Effector memory CD4-positive, alpha-beta T cell (primary cell): ENCODE data around the gene CTNND2.

Experiments
- DNase-seq, 3 donors: peaks; one replicate each; pipeline ENCODE4 v3.0.0-alpha.2; 2020
- H3K27ac ChIP-seq: 2 replicates; pipeline ENCODE4 v1.7.0; 2013; ENCODE audit warnings: mild to moderate bottlenecking, low read length, moderate library complexity; ENCODE audit not compliant: insufficient read depth, poor library complexity, severe bottlenecking
- H3K27me3 ChIP-seq: replicated peaks from 2 replicates; pipeline ENCODE4 v1.7.0; 2013; ENCODE audit warnings: mild to moderate bottlenecking, low read length; ENCODE audit not compliant: insufficient read depth, control insufficient read depth, poor library complexity, severe bottlenecking
- H3K36me3 ChIP-seq: 2 replicates; pipeline ENCODE4 v1.7.0; 2013; ENCODE audit warnings: mild to moderate bottlenecking, low read length, moderate library complexity; ENCODE audit not compliant: control insufficient read depth, insufficient read depth
- H3K4me1 ChIP-seq: 2 replicates; pipeline ENCODE4 v1.7.0; 2013; ENCODE audit warnings: low read length, mild to moderate bottlenecking; ENCODE audit not compliant: control insufficient read depth, insufficient read depth, poor library complexity, severe bottlenecking
- H3K4me3 ChIP-seq: 2 replicates; pipeline ENCODE4 v1.7.0; 2013; ENCODE audit warnings: low read length, low read depth, mild to moderate bottlenecking; ENCODE audit not compliant: insufficient read depth, poor library complexity, severe bottlenecking
- H3K9me3 ChIP-seq: 2 replicates; pipeline ENCODE4 v1.7.0; 2013; ENCODE audit warnings: mild to moderate bottlenecking, low read length, moderate library complexity; ENCODE audit not compliant: control insufficient read depth

CTNND2 gene

GRCh38 chr5:11397549-11397948 is 506.7 kb downstream of the CTNND2 start:
- H3K36me3 ChIP-seq, result no peaks in the 10 kb centered on the region
- H3K9me3 ChIP-seq, result no peaks in the 10 kb centered on the region
- no peaks in the 10 kb centered on the region for H3K27me3 ChIP-seq
- H3K27ac ChIP-seq, result no peak overlapping the region
- H3K4me3 ChIP-seq, result no peak overlapping the region
- no peaks in the 10 kb centered on the region for H3K4me1 ChIP-seq
- DNase-seq, result no peak

DNA sequence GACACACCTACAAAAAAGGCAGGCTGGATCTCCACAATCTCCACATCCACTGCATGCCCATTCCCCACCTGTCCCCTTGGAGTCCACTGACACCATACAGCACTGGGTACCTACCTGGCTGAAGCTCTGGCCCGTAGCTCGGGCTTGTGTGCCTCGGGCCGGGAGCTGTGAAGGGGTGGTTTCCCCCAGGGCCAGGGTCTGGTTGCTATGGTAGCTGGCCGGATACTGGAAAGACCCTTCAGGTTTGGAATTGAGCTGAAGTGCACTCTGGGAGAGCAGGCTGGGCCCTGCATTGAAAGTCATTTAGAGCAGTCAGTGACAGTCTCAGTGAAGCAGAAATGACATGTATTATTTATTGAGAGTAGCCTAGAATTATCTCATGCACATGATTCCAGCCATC is 507.3 kb downstream of the CTNND2 start:
- Histone ChIP-seq H3K27ac (no peak overlapping the region), H3K4me1 (no peaks in the 10 kb centered on the region), H3K36me3 (no peaks in the 10 kb centered on the region), H3K9me3 (no peaks in the 10 kb centered on the region), H3K4me3 (no peak overlapping the region), H3K27me3 (no peaks in the 10 kb centered on the region)
- DNase-seq, result no peak

DNA sequence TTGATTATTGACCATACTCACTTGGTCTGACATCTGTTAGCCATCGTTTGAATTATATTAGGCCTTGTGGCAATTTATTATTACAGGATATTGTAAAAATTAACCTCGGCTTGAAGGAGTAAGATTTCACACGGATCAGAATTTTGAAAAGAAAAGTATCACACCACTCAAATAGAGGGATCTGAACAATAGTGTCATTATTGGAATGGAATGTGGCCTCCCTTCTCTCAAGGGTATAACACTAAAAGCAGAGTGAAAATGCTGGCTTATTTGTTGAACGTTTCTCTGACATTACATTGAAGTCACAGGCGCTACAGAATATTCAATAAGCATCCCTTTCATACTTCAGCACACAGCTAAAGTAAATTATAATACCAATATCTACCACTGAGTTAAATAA is 509.3 kb downstream of the CTNND2 start:
- no peaks in the 10 kb centered on the region for H3K36me3 ChIP-seq
- no peak overlapping the region for H3K27ac ChIP-seq
- H3K27me3 ChIP-seq, result no peaks in the 10 kb centered on the region
- no peaks in the 10 kb centered on the region for H3K4me1 ChIP-seq
- H3K4me3 ChIP-seq, result no peak overlapping the region
- DNase-seq, result no peak
- H3K9me3 ChIP-seq, result no peaks in the 10 kb centered on the region

- DNase-seq, result no peak
- no peaks in the 10 kb centered on the region for H3K36me3 ChIP-seq
- H3K9me3 ChIP-seq, result no peaks in the 10 kb centered on the region
- no peak overlapping the region for H3K4me3 ChIP-seq
- no peak overlapping the region for H3K27ac ChIP-seq
- no peaks in the 10 kb centered on the region for H3K27me3 ChIP-seq
- H3K4me1 ChIP-seq, result no peaks in the 10 kb centered on the region
These were observed 513.9 kb downstream of the CTNND2 start for GRCh38 chr5:11390291-11390767.

GRCh38 chr5:11387382-11387781 is 516.9 kb downstream of the CTNND2 start:
- no peaks in the 10 kb centered on the region for H3K4me1 ChIP-seq
- H3K27ac ChIP-seq, result no peak overlapping the region
- peaks cover 2% of the 10 kb centered on the region for H3K27me3 ChIP-seq

GRCh38 chr5:11386398-11386797 is 517.8 kb downstream of the CTNND2 start:
- H3K4me3 ChIP-seq, result no peak overlapping the region
- no peaks in the 10 kb centered on the region for H3K36me3 ChIP-seq
- DNase-seq, result no peak
- no peaks in the 10 kb centered on the region for H3K9me3 ChIP-seq
- no peaks in the 10 kb centered on the region for H3K4me1 ChIP-seq
- no peak overlapping the region for H3K27ac ChIP-seq
- peaks cover 2% of the 10 kb centered on the region for H3K27me3 ChIP-seq

More at GRCh38 chr5:11387382-11387781, 516.9 kb downstream of the CTNND2 start:
- Histone ChIP-seq H3K36me3 (no peaks in the 10 kb centered on the region), H3K4me3 (no peak overlapping the region), H3K9me3 (no peaks in the 10 kb centered on the region)
- DNase-seq, result no peak

DNA sequence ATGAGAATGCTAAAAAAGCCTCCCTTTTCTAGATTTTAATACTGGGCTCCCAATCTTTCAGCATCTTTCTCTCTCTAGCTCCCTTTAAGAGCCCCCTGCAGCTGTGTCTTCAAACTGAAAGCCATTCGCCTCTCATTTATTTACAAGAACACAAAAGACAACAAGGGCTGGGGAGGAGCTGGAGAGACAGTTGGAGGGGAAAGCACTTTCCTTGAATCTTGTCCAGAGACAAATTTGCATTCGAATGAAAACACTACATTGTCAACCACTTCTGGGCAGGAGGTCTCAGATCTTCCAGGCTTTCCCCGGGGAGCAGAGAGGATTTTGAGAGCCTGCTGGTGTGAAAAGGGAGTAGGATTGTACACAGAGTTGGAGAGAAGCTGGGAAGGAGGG is 518.3 kb downstream of the CTNND2 start:
- H3K27ac ChIP-seq, result no peak overlapping the region
- H3K9me3 ChIP-seq, result no peaks in the 10 kb centered on the region
- H3K4me3 ChIP-seq, result no peak overlapping the region
- H3K4me1 ChIP-seq, result no peaks in the 10 kb centered on the region
- H3K36me3 ChIP-seq, result no peaks in the 10 kb centered on the region
- DNase-seq, result no peak
- H3K27me3 ChIP-seq, result peaks cover 2% of the 10 kb centered on the region

GRCh38 chr5:11385251-11385900 is 518.9 kb downstream of the CTNND2 start:
- Histone ChIP-seq H3K27ac (no peak overlapping the region), H3K4me3 (no peak overlapping the region), H3K27me3 (peaks cover 2% of the 10 kb centered on the region), H3K36me3 (no peaks in the 10 kb centered on the region), H3K9me3 (no peaks in the 10 kb centered on the region), H3K4me1 (no peaks in the 10 kb centered on the region)
- DNase-seq, result no peak

- Histone ChIP-seq H3K27me3 (peaks cover 2% of the 10 kb centered on the region), H3K9me3 (no peaks in the 10 kb centered on the region), H3K27ac (no peak overlapping the region), H3K36me3 (no peaks in the 10 kb centered on the region), H3K4me3 (no peak overlapping the region), H3K4me1 (no peaks in the 10 kb centered on the region)
- no peak for DNase-seq
These were observed 519.6 kb downstream of the CTNND2 start for GRCh38 chr5:11384441-11385250.

GRCh38 chr5:11383506-11384095 is 520.6 kb downstream of the CTNND2 start:
- H3K4me3 ChIP-seq, result no peak overlapping the region
- H3K27me3 ChIP-seq, result peaks cover 2% of the 10 kb centered on the region
- DNase-seq, result no peak
- no peaks in the 10 kb centered on the region for H3K36me3 ChIP-seq
- H3K27ac ChIP-seq, result no peak overlapping the region
- no peaks in the 10 kb centered on the region for H3K4me1 ChIP-seq
- no peaks in the 10 kb centered on the region for H3K9me3 ChIP-seq
